HTR-8/SVneo (cell line): ENCODE data around the gene FBXW5.

ENCODE experiments used
- DNase-seq: peaks from one replicate; pipeline ENCODE4 v3.0.0; 2011; ENCODE audit warnings: low spot score, mixed read lengths; ENCODE audit not compliant: insufficient read length
- FAIRE-seq: peaks from 2 replicates; lab custom pipeline; 2011; peaks lifted over from hg19 to GRCh38; lab: Jason Lieb, UNC

The FBXW5 gene

GRCh38 chr9:136939996-136940525 is 4.5 kb downstream of the FBXW5 start:
- no peak for FAIRE-seq
- no peak for DNase-seq

- DNase-seq (no peak), FAIRE-seq (no peak)
Measured at GRCh38 chr9:136939431-136939995, 5.0 kb downstream of the FBXW5 start.

GRCh38 chr9:136937186-136938001 is 7.1 kb downstream of the FBXW5 start:
- FAIRE-seq, result no peak
- DNase-seq, result no peak

GRCh38 chr9:136936645-136937170 is 7.8 kb downstream of the FBXW5 start:
- FAIRE-seq, result no peak

GRCh38 chr9:136935651-136936050 is 8.9 kb downstream of the FBXW5 start:
- DNase-seq (no peak), FAIRE-seq (no peak)

More at GRCh38 chr9:136936645-136937170, 7.8 kb downstream of the FBXW5 start:
- no peak for DNase-seq

- no peak for FAIRE-seq
- DNase-seq, result no peak
Measured at GRCh38 chr9:136934277-136934676, 10.3 kb downstream of the FBXW5 start.

GRCh38 chr9:136931611-136932130 is 12.9 kb downstream of the FBXW5 start:
- DNase-seq (no peak), FAIRE-seq (no peak)

GRCh38 chr9:136930014-136930413 is 14.5 kb downstream of the FBXW5 start:
- FAIRE-seq (no peak), DNase-seq (no peak)

- DNase-seq, result no peak
- FAIRE-seq, result no peak
Measured at GRCh38 chr9:136928591-136928990, 15.9 kb downstream of the FBXW5 start.

- no peak for DNase-seq
- no peak for FAIRE-seq
Measured at GRCh38 chr9:136927343-136928271, 16.9 kb downstream of the FBXW5 start.

- DNase-seq, result no peak
- FAIRE-seq, result no peak
Measured at GRCh38 chr9:136926749-136927148, 17.8 kb downstream of the FBXW5 start.

- DNase-seq, result no peak
- FAIRE-seq, result no peak
Measured at GRCh38 chr9:136926154-136926704, 18.3 kb downstream of the FBXW5 start.

GRCh38 chr9:136925414-136926153 is 19.0 kb downstream of the FBXW5 start:
- FAIRE-seq (no peak), DNase-seq (no peak)

GRCh38 chr9:136923881-136924280 is 20.7 kb downstream of the FBXW5 start:
- DNase-seq, result no peak
- FAIRE-seq, result no peak

GRCh38 chr9:136922540-136922939 is 22.0 kb downstream of the FBXW5 start:
- FAIRE-seq, result no peak
- DNase-seq, result no peak

GRCh38 chr9:136921718-136922117 is 22.8 kb downstream of the FBXW5 start:
- FAIRE-seq (no peak), DNase-seq (no peak)

- DNase-seq (no peak), FAIRE-seq (no peak)
Measured at GRCh38 chr9:136921307-136921706, 23.2 kb downstream of the FBXW5 start.

GRCh38 chr9:136920734-136921231 is 23.8 kb downstream of the FBXW5 start:
- no peak for FAIRE-seq

GRCh38 chr9:136920069-136920468 is 24.5 kb downstream of the FBXW5 start:
- no peak for DNase-seq
- no peak for FAIRE-seq

More at GRCh38 chr9:136920734-136921231, 23.8 kb downstream of the FBXW5 start:
- no peak for DNase-seq
